NCI-H748 (cell line): Measurements from ENCODE around the gene CFAP97D2.
A peak's percentile ranks its signal among the peaks of the same experiment; 100 is the strongest.
"Not testable (repeated sequence)": the region's sequence is repeated elsewhere in the genome, so short reads cannot be mapped to it uniquely, and the experiment has no call there.

Experiments used
- DNase-seq: peaks from one replicate; lab custom pipeline; 2025; ENCODE audit not compliant: unreplicated experiment; lab: John Stamatoyannopoulos, UW

CFAP97D2 gene

GRCh38 chr13:114157869-114158495, 21.1 kb upstream of the CFAP97D2 start:
- no peak for DNase-seq

- not testable (repeated sequence) for DNase-seq
Measured at GRCh38 chr13:114158869-114159666, 20.0 kb upstream of the CFAP97D2 start.

- no peak for DNase-seq
Measured at GRCh38 chr13:114161028-114161556, 18.0 kb upstream of the CFAP97D2 start.

GRCh38 chr13:114161644-114162532, 17.2 kb upstream of the CFAP97D2 start:
- peak; percentile 51 for DNase-seq

- no peak for DNase-seq
Measured at GRCh38 chr13:114162533-114162922, 16.5 kb upstream of the CFAP97D2 start.

- no peak for DNase-seq
Measured at GRCh38 chr13:114164053-114164452, 15.0 kb upstream of the CFAP97D2 start.

- DNase-seq: no peak
Measured at GRCh38 chr13:114164681-114165429, 14.2 kb upstream of the CFAP97D2 start.

- no peak for DNase-seq
Measured at GRCh38 chr13:114166381-114167131, 12.5 kb upstream of the CFAP97D2 start.

- DNase-seq: no peak
Measured at GRCh38 chr13:114167426-114167825, 11.6 kb upstream of the CFAP97D2 start.

GRCh38 chr13:114167885-114168284, 11.2 kb upstream of the CFAP97D2 start:
- no peak for DNase-seq

GRCh38 chr13:114173272-114173671, 5.8 kb upstream of the CFAP97D2 start:
- no peak for DNase-seq

- DNase-seq: no peak
Measured at GRCh38 chr13:114173745-114174144, 5.3 kb upstream of the CFAP97D2 start.

GRCh38 chr13:114174529-114174961, 4.5 kb upstream of the CFAP97D2 start:
- no peak for DNase-seq

GRCh38 chr13:114176359-114176902, 2.6 kb upstream of the CFAP97D2 start:
- not testable (repeated sequence) for DNase-seq

- no peak for DNase-seq
Measured at GRCh38 chr13:114177245-114178010, 1.6 kb upstream of the CFAP97D2 start.

- no peak for DNase-seq
Measured at GRCh38 chr13:114185182-114185971, 6.3 kb downstream of the CFAP97D2 start.

- DNase-seq: no peak
Measured at GRCh38 chr13:114194853-114195252, 15.8 kb downstream of the CFAP97D2 start.

- no peak for DNase-seq
Measured at GRCh38 chr13:114196629-114197028, 17.6 kb downstream of the CFAP97D2 start.
